H1 (cell line): Measurements from ENCODE around the gene DIAPH1. TPM values are rescaled to one million over a fixed set of nuclear protein-coding genes. Genes with fewer than 3 reads are reported as not detected.

ENCODE experiments used
- CTCF ChIA-PET: fragments of 300-600 bp; sonication (Branson Sonifier 250); formaldehyde crosslinking; loops from one replicate; lab custom pipeline; 2021; ENCODE audit not compliant: partially characterized antibody; lab: Charles Lee
- POLR2A ChIA-PET: fragments of 300-600 bp; sonication (Branson Sonifier 250); formaldehyde crosslinking; loops from one replicate; lab custom pipeline; 2021; ENCODE audit warnings: inconsistent platforms; ENCODE audit not compliant: partially characterized antibody; lab: Charles Lee
- DNase-seq, 2 experiments: peaks; one replicate each; pipeline versions ENCODE4 v3.0.0 to v3.0.0-alpha.2; 2010 to 2022; ENCODE audit warnings: low spot score in 2 of 2, low read depth in 1 of 2, mixed read lengths in 1 of 2
- FAIRE-seq: peaks from 2 replicates; lab custom pipeline; 2011; peaks lifted over from hg19 to GRCh38; lab: Jason Lieb, UNC
- H2AFZ ChIP-seq: 2 replicates; pipeline ENCODE4 v1.8.1; 2012; ENCODE audit warnings: low read length, inconsistent platforms
- H2AK5ac ChIP-seq: 2 replicates; pipeline ENCODE4 v1.6.1; 2013; ENCODE audit warnings: low read depth, low read length
- H2BK120ac ChIP-seq: replicated peaks from 2 replicates; pipeline ENCODE3; 2013; ENCODE audit warnings: low read depth, low read length, inconsistent platforms
- H2BK12ac ChIP-seq: 2 replicates; pipeline ENCODE4 v1.6.1; 2013; ENCODE audit warnings: low read depth, low read length
- H2BK15ac ChIP-seq: 2 replicates; pipeline ENCODE4 v1.6.1; 2013; ENCODE audit warnings: low read length
- H2BK20ac ChIP-seq: 2 replicates; pipeline ENCODE4 v1.6.1; 2013; ENCODE audit warnings: low read length
- H2BK5ac ChIP-seq: 2 replicates; pipeline ENCODE4 v1.6.1; 2013; ENCODE audit warnings: low read depth, low read length
- H3K14ac ChIP-seq: 2 replicates; pipeline ENCODE4 v1.6.1; 2013; ENCODE audit warnings: inconsistent platforms; ENCODE audit not compliant: insufficient read length
- H3K18ac ChIP-seq: 2 replicates; pipeline ENCODE4 v1.6.1; 2013; ENCODE audit warnings: low read length; ENCODE audit errors: extremely low read depth
- H3K23ac ChIP-seq: 2 replicates; pipeline ENCODE4 v1.6.1; 2013; ENCODE audit warnings: inconsistent platforms; ENCODE audit not compliant: insufficient read length
- H3K23me2 ChIP-seq: 2 replicates; pipeline ENCODE4 v1.6.1; 2013; ENCODE audit warnings: low read depth, low read length
- H3K27ac ChIP-seq: 2 replicates; pipeline ENCODE4 v1.6.1; 2011; ENCODE audit warnings: low read depth, low read length, inconsistent platforms
- H3K27me3 ChIP-seq, 4 experiments: replicated peaks in 1 of 4; 1 replicate in 1 of 4; 2 replicates in 3 of 4; pipeline versions ENCODE4 v1.6.1 to v1.8.1; 2011 to 2013; ENCODE audit warnings: low read length in 3 of 4, mild to moderate bottlenecking in 3 of 4, inconsistent platforms in 2 of 4, mixed read lengths in 2 of 4, moderate library complexity in 1 of 4; ENCODE audit not compliant: control insufficient read depth in 3 of 4, insufficient read depth in 3 of 4; ENCODE audit errors: extremely low read depth in 1 of 4
- H3K36me3 ChIP-seq, 4 experiments: 2 replicates each; pipeline versions ENCODE4 v1.6.1 to v1.8.1; 2011 to 2013; ENCODE audit warnings: mild to moderate bottlenecking in 4 of 4, low read length in 3 of 4, moderate library complexity in 2 of 4, control low read depth in 1 of 4, inconsistent platforms in 1 of 4; ENCODE audit not compliant: insufficient read depth in 4 of 4, control insufficient read depth in 2 of 4
- H3K4ac ChIP-seq: replicated peaks from 2 replicates; pipeline ENCODE3; 2013; ENCODE audit warnings: low read length, low read depth, mixed read lengths, inconsistent platforms; ENCODE audit not compliant: insufficient read length
- H3K4me1 ChIP-seq, 4 experiments: replicated peaks in 1 of 4; 1 replicate in 1 of 4; 2 replicates in 3 of 4; pipeline versions ENCODE4 v1.6.1 to v1.8.1; 2011 to 2013; ENCODE audit warnings: low read length in 3 of 4, inconsistent platforms in 2 of 4, mixed read lengths in 1 of 4; ENCODE audit not compliant: insufficient read depth in 4 of 4, control insufficient read depth in 3 of 4
- H3K4me2 ChIP-seq, 2 experiments: 2 replicates each; pipeline versions ENCODE4 v1.6.1 to v1.8.1; 2011 to 2013; ENCODE audit warnings: low read depth in 2 of 2, low read length in 2 of 2, control low read depth in 1 of 2, inconsistent platforms in 1 of 2, mild to moderate bottlenecking in 1 of 2; ENCODE audit not compliant: insufficient read depth in 1 of 2
- H3K4me3 ChIP-seq, 4 experiments: fragments of 200-600, 300-600 bp in 1 of 4; sonication (generic), shearing (Covaris generic), sonication (Bioruptor Twin) in 1 of 4; 2 replicates each; pipeline versions ENCODE4 v1.5.1 to v1.8.1; 2011 to 2016; ENCODE audit warnings: low read length in 4 of 4, low read depth in 3 of 4, control low read depth in 2 of 4, inconsistent platforms in 2 of 4, mild to moderate bottlenecking in 2 of 4, mixed read lengths in 1 of 4, moderate library complexity in 1 of 4; ENCODE audit not compliant: insufficient read depth in 2 of 4; ENCODE audit errors: extremely low read depth in 1 of 4
- H3K56ac ChIP-seq: replicated peaks from 2 replicates; pipeline ENCODE3; 2013; ENCODE audit warnings: low read depth, mild to moderate bottlenecking, mixed read lengths, low read length, inconsistent platforms; ENCODE audit not compliant: insufficient read length
- H3K79me1 ChIP-seq: 2 replicates; pipeline ENCODE4 v1.6.1; 2013; ENCODE audit warnings: low read depth, low read length, control low read depth
- H3K79me2 ChIP-seq, 2 experiments: 2 replicates each; pipeline versions ENCODE4 v1.6.1 to v1.8.1; 2012 to 2013; ENCODE audit warnings: low read length in 2 of 2, mild to moderate bottlenecking in 2 of 2, inconsistent platforms in 1 of 2; ENCODE audit not compliant: insufficient read depth in 2 of 2, control insufficient read depth in 1 of 2
- H3K9ac ChIP-seq, 4 experiments: replicated peaks in 1 of 4; 1 replicate in 1 of 4; 2 replicates in 3 of 4; pipeline versions ENCODE4 v1.6.1 to v1.8.1; 2011 to 2013; ENCODE audit warnings: low read depth in 3 of 4, low read length in 3 of 4, control low read depth in 2 of 4, mild to moderate bottlenecking in 2 of 4, moderate library complexity in 2 of 4, inconsistent platforms in 1 of 4; ENCODE audit errors: extremely low read depth in 1 of 4
- H3K9me3 ChIP-seq, 2 experiments: 2 replicates each; pipeline versions ENCODE4 v1.6.1 to v1.8.1; 2012 to 2013; ENCODE audit warnings: mild to moderate bottlenecking in 2 of 2, moderate library complexity in 2 of 2, control low read depth in 1 of 2, inconsistent platforms in 1 of 2, low read depth in 1 of 2, low read length in 1 of 2, mixed read lengths in 1 of 2; ENCODE audit not compliant: insufficient read depth in 2 of 2
- H4K20me1 ChIP-seq, 2 experiments: replicated peaks in 1 of 2; 2 replicates each; pipeline versions ENCODE3 to v1.8.1; 2011 to 2013; ENCODE audit warnings: inconsistent platforms in 2 of 2, low read length in 2 of 2, mild to moderate bottlenecking in 1 of 2; ENCODE audit not compliant: insufficient read depth in 2 of 2, control insufficient read depth in 1 of 2
- H4K5ac ChIP-seq: 2 replicates; pipeline ENCODE4 v1.6.1; 2013; ENCODE audit warnings: low read length, low read depth, mixed read lengths, inconsistent platforms; ENCODE audit not compliant: insufficient read length
- H4K8ac ChIP-seq: 2 replicates; pipeline ENCODE4 v1.8.0; 2013; ENCODE audit warnings: mild to moderate bottlenecking, moderate library complexity, low read length, inconsistent platforms; ENCODE audit not compliant: insufficient read depth; ENCODE audit errors: extremely low read depth
- H4K91ac ChIP-seq: replicated peaks from 2 replicates; pipeline ENCODE3; 2013; ENCODE audit warnings: low read length, mixed read lengths, inconsistent platforms; ENCODE audit not compliant: insufficient read length
- BRCA1 ChIP-seq: IDR thresholded peaks from 2 replicates; pipeline ENCODE4 v1.6.1; 2012; ENCODE audit warnings: low read depth, low read length, improper control_type of control experiment
- CHD1 ChIP-seq: IDR thresholded peaks from 2 replicates; pipeline ENCODE4 v1.6.1; 2012; ENCODE audit warnings: low read depth, low read length, improper control_type of control experiment
- CREB1 ChIP-seq: IDR thresholded peaks from 2 replicates; pipeline ENCODE4 v1.6.1; 2012; ENCODE audit warnings: inconsistent platforms
- EP300 ChIP-seq, 2 experiments: IDR thresholded peaks; 1 replicate in 1 of 2; 2 replicates in 1 of 2; pipeline ENCODE4 v1.6.1; 2011 to 2012; ENCODE audit warnings: low read depth in 2 of 2, low read length in 2 of 2, mild to moderate bottlenecking in 2 of 2, borderline replicate concordance in 1 of 2, inconsistent platforms in 1 of 2, moderate library complexity in 1 of 2
- EZH2 ChIP-seq: fragments of 200-600 bp; sonication (generic); IDR thresholded peaks from 2 replicates; pipeline ENCODE4 v1.7.1; 2012; ENCODE audit warnings: low read depth, mild to moderate bottlenecking, moderate library complexity, low read length, inconsistent platforms; ENCODE audit not compliant: severe bottlenecking
- JUND ChIP-seq: IDR thresholded peaks from 2 replicates; pipeline ENCODE4 v1.6.1; 2011; ENCODE audit warnings: mild to moderate bottlenecking, improper control_type of control experiment, low read length
- POLR2AphosphoS5 ChIP-seq: IDR thresholded peaks from 2 replicates; pipeline ENCODE4 v1.6.1; 2011; ENCODE audit warnings: low read depth, low read length
- RBBP5 ChIP-seq: IDR thresholded peaks from 2 replicates; pipeline ENCODE4 v1.7.1; 2012; ENCODE audit warnings: low read depth, mild to moderate bottlenecking, inconsistent platforms, low read length, moderate library complexity, borderline replicate concordance
- SAP30 ChIP-seq: fragments of 300-600 bp; sonication (generic); IDR thresholded peaks from 2 replicates; pipeline ENCODE4 v1.7.1; 2012; ENCODE audit warnings: low read length, moderate library complexity, mild to moderate bottlenecking, inconsistent platforms; ENCODE audit not compliant: insufficient read depth, insufficient replicate concordance
- SP1 ChIP-seq: IDR thresholded peaks from 2 replicates; pipeline ENCODE4 v1.6.1; 2011; ENCODE audit warnings: low read depth, low read length
- TAF7 ChIP-seq: optimal IDR thresholded peaks from 2 replicates; pipeline ENCODE3; 2011; ENCODE audit warnings: low read depth, mild to moderate bottlenecking, inconsistent platforms, low read length, moderate library complexity, borderline replicate concordance
- WGBS, 2 experiments: shearing (Covaris generic) in 1 of 2; methylation state at CpG; one replicate each; pipeline versions ENCODE4 v1.1.6 to v1.1.7; 2013 to 2015; ENCODE audit warnings: low lambda C conversion rate in 2 of 2, mixed read lengths in 2 of 2, inconsistent platforms in 1 of 2, low coverage in 1 of 2, missing lambda C conversion rate in 1 of 2; ENCODE audit not compliant: insufficient replicate concordance in 2 of 2, insufficient coverage in 1 of 2, insufficient read length in 1 of 2; ENCODE audit errors: extremely low coverage in 1 of 2, missing lambda C conversion rate in 1 of 2; 5-methylcytosine and 5-hydroxymethylcytosine counted together
- polyA plus RNA-seq, 7 experiments: library from polyadenylated mRNA; depleted of rRNA in 3 of 7; stranded (reverse) in 5 of 7; unstranded in 2 of 7; fragments of >200 nt in 5 of 7; fragments of 200-250 nt in 2 of 7; gene quantifications; 1 replicate in 5 of 7; 2 replicates in 1 of 7; 4 replicates in 1 of 7; pipeline versions ENCODE4 v1.2.1 to v1.2.3, GENCODE V29; 2011 to 2013; ENCODE audit warnings: missing spikeins in 2 of 7, mixed read lengths in 2 of 7
- total RNA-seq: library from RNA; stranded (reverse); fragmentation: NEBNext Ultra II Directional; extraction: Animal tissue kit (Norgen Biotek cat#: 25700); gene quantifications from 2 replicates; pipeline ENCODE4 v1.2.1, GENCODE V29; 2021

DIAPH1 gene
- total and polyA plus RNA-seq, 2 of the 8 experiments (the other 6 are each of a cell fraction or from before 2014, with no cell fraction given): 61.2 to 114 TPM

GRCh38 chr5:141605523-141606277 lies 13.1 kb downstream of the DIAPH1 start:
- CTCF ChIA-PET: no interaction called here
- no peak for DNase-seq

More at GRCh38 chr5:141605523-141606277, 13.1 kb downstream of the DIAPH1 start:
- 88% methylated on average over 6 of the region's 6 CpGs; no CpG with 5 or more reads in 1 of the 2 experiments for WGBS, 2 experiments
- H2BK120ac ChIP-seq: no peak overlapping the region
- no peaks in the 10 kb centered on the region for H3K27me3 ChIP-seq
- H3K23me2 ChIP-seq: no peaks in the 10 kb centered on the region
- no peak overlapping the region for H2BK20ac ChIP-seq
- H4K5ac ChIP-seq: no peak overlapping the region
- no peak overlapping the region for H2BK15ac ChIP-seq
- H3K4me3 ChIP-seq: no peak overlapping the region
- no peak overlapping the region for H3K9ac ChIP-seq
- peaks cover 9 to 92% of the 10 kb centered on the region in 2 experiments; a peak in 3 of 4 replicates for H3K79me2 ChIP-seq
- no peaks in the 10 kb centered on the region for H3K9me3 ChIP-seq
- no peak overlapping the region for H3K23ac ChIP-seq
- TF ChIP-seq CHD1 (no peak), TAF7 (no peak), CREB1 (no peak), JUND (no peak), SAP30 (no peak), EP300 (IDR thresholded peaks at IDR 0.05; ENCODE audit: borderline replicate concordance in 1 of 2, low read depth in 2 of 2, low read length in 2 of 2) (no peak), POLR2AphosphoS5 (no peak), EZH2 (no peak), RBBP5 (no peak), BRCA1 (no peak), SP1 (no peak)
- no peak overlapping the region for H2AK5ac ChIP-seq
- H4K91ac ChIP-seq: no peak overlapping the region
- POLR2A ChIA-PET: interaction anchor here (7.9 kb wide), 1 partner anchor 11 kb away, joined by 55 read pairs; the partner anchor contains the start of gene DIAPH1
- H2BK5ac ChIP-seq: no peak overlapping the region
- peaks cover 7% of the 10 kb centered on the region for H3K79me1 ChIP-seq
- H3K4me1 ChIP-seq: no peaks in the 10 kb centered on the region; a peak in 1 of 7 replicates
- H2BK12ac ChIP-seq: no peak overlapping the region
- H3K4me2 ChIP-seq: no peak overlapping the region
- H2AFZ ChIP-seq: no peak overlapping the region
- no peaks in the 10 kb centered on the region for H3K36me3 ChIP-seq
- no peak overlapping the region for H3K27ac ChIP-seq
- H4K20me1 ChIP-seq: peaks cover 4 to 7% of the 10 kb centered on the region in 2 experiments
- no peak overlapping the region for H4K8ac ChIP-seq
- no peak overlapping the region for H3K4ac ChIP-seq
- no peak for FAIRE-seq
- H3K18ac ChIP-seq: no peak overlapping the region
- no peak overlapping the region for H3K56ac ChIP-seq
- no peak overlapping the region for H3K14ac ChIP-seq
